Heart left ventricle (tissue), 13 donors: ENCODE data around the gene CLSTN2.

ENCODE experiments used
- POLR2A ChIP-seq, 2 donors: fragments of 450-650 bp; IDR thresholded peaks; one replicate each; pipeline ENCODE4 v1.6.1; 2017; ENCODE audit warnings: antibody characterized with exemption in 2 of 2, mild to moderate bottlenecking in 2 of 2, moderate library complexity in 2 of 2
- TF ChIP-seq, protein P1 (sequence below), 12 donors: fragments of 200-600 bp; sonication (generic) in 4 of 12; IDR thresholded peaks; one replicate each; pipeline versions ENCODE4 v1.5.0 to v1.8.0; 2018 to 2022; ENCODE audit warnings: antibody characterized with exemption in 12 of 12, mild to moderate bottlenecking in 5 of 12
- donor health status: ischemic (EF 13 %, LVEDD 7.1; RV severe dilation, severe dysfunction).
- donor health status: DM: no; HTN: yes; CAD: no.
- donor health status: DM: no; HTN: no; CAD: no.
- donor health status: ischemic (EF 25% LVEDD 6.9; RV normal size, moderate dysfunction).
- donor health status: ischemic (EF 25% LVEDD 5.7; RV mildly dilated, moderate dysfunction).
- donor health status: ischemic (EF 35%, LVEDD 5.7; RV mildly dilated, moderate dysfunction).
- donor health status: nonischemic (EF 11% LVEDD 7.7; RV severe dilation, severe dysfunction).
- donor health status: DM: yes; HTN: yes; CAD: no.
- donor health status: PGD.
- donor health status: ischemic (EF 29% LVEDD 5.4; RV normal size, mild dysfunction).
- donor health status: nonischemic (EF 23%, LVEDD 6.1; RV moderate dilation, normal function).

DNA sequence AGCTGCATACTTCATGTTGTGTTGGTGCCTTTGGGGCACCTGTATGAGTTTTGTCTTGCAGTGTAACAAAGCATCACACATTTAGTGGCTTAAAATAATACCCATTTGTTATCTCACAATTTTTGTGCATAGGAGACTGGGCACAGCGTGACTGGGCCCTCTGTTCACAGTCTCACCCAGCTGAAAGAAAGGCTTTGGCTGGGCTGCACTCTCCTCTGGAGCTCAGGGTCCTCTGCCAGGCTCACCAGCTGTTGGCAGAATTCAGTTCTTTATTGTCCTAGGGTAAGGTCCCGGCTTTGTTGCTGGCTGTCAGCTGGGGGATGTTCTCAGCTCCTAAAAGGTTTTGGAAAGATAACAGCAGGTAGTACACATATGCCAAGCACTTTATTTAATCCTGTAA is 263.3 kb downstream of the CLSTN2 start:
- TF ChIP-seq, protein P1, sequence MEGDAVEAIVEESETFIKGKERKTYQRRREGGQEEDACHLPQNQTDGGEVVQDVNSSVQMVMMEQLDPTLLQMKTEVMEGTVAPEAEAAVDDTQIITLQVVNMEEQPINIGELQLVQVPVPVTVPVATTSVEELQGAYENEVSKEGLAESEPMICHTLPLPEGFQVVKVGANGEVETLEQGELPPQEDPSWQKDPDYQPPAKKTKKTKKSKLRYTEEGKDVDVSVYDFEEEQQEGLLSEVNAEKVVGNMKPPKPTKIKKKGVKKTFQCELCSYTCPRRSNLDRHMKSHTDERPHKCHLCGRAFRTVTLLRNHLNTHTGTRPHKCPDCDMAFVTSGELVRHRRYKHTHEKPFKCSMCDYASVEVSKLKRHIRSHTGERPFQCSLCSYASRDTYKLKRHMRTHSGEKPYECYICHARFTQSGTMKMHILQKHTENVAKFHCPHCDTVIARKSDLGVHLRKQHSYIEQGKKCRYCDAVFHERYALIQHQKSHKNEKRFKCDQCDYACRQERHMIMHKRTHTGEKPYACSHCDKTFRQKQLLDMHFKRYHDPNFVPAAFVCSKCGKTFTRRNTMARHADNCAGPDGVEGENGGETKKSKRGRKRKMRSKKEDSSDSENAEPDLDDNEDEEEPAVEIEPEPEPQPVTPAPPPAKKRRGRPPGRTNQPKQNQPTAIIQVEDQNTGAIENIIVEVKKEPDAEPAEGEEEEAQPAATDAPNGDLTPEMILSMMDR (IDR thresholded peaks at IDR 0.05): no peak
- no peak for TF ChIP-seq POLR2A (IDR thresholded peaks at IDR 0.05)
